HEK293T (cell line): Measurements from ENCODE around the gene TAAR6.

ENCODE experiments used
- CTCF ChIA-PET: fragments of 350-600 bp; formaldehyde crosslinking; extraction: SDS; loops from one replicate; lab custom pipeline; 2021; ENCODE audit warnings: antibody characterized with exemption, inconsistent platforms; lab: Yijun Ruan, JAX
- POLR2A ChIA-PET: fragments of 350-600 bp; formaldehyde crosslinking; extraction: SDS; loops from one replicate; lab custom pipeline; 2020; ENCODE audit warnings: antibody characterized with exemption, inconsistent platforms; lab: Yijun Ruan, JAX
- DNase-seq: peaks from one replicate; pipeline ENCODE4 v3.0.0; 2012; ENCODE audit warnings: mixed read lengths; ENCODE audit errors: extremely low spot score
- ARNT ChIP-seq: fragments of 450-650 bp; IDR thresholded peaks from 2 replicates; pipeline ENCODE4 v1.6.1; 2017; ENCODE audit warnings: mild to moderate bottlenecking
- BHLHE40 ChIP-seq: fragments of 450-650 bp; IDR thresholded peaks from 2 replicates; pipeline ENCODE4 v1.6.1; 2016; ENCODE audit warnings: mild to moderate bottlenecking, moderate library complexity, borderline replicate concordance
- CTBP1 ChIP-seq: fragments of 450-650 bp; IDR thresholded peaks from 2 replicates; pipeline ENCODE4 v1.6.1; 2016; ENCODE audit warnings: borderline replicate concordance
- ELF4 ChIP-seq: fragments of 450-650 bp; IDR thresholded peaks from 2 replicates; pipeline ENCODE4 v1.6.1; 2017; ENCODE audit warnings: antibody characterized with exemption
- FOXA1 ChIP-seq: fragments of 450-650 bp; IDR thresholded peaks from 2 replicates; pipeline ENCODE4 v1.6.1; 2016; ENCODE audit warnings: mild to moderate bottlenecking
- FOXK2 ChIP-seq: fragments of 450-650 bp; IDR thresholded peaks from 2 replicates; pipeline ENCODE4 v1.6.1; 2016; ENCODE audit warnings: mild to moderate bottlenecking
- FOXM1 ChIP-seq: fragments of 450-650 bp; IDR thresholded peaks from 2 replicates; pipeline ENCODE4 v1.6.1; 2017; ENCODE audit warnings: mild to moderate bottlenecking, borderline replicate concordance
- L3MBTL2 ChIP-seq: fragments of 450-650 bp; conservative IDR thresholded peaks from 2 replicates; pipeline ENCODE4 v1.6.1; 2016; ENCODE audit warnings: mild to moderate bottlenecking
- LEF1 ChIP-seq: fragments of 450-650 bp; IDR thresholded peaks from 2 replicates; pipeline ENCODE4 v1.6.1; 2017; ENCODE audit warnings: mild to moderate bottlenecking, borderline replicate concordance
- NFRKB ChIP-seq: fragments of 450-650 bp; IDR thresholded peaks from 2 replicates; pipeline ENCODE4 v1.6.1; 2016; ENCODE audit warnings: mild to moderate bottlenecking, moderate library complexity
- SP1 ChIP-seq: fragments of 450-650 bp; IDR thresholded peaks from 2 replicates; pipeline ENCODE4 v1.6.1; 2017
- SUZ12 ChIP-seq: fragments of 450-650 bp; IDR thresholded peaks from 2 replicates; pipeline ENCODE4 v1.6.1; 2016; ENCODE audit warnings: mild to moderate bottlenecking
- ZNF384 ChIP-seq: fragments of 450-650 bp; IDR thresholded peaks from 2 replicates; pipeline ENCODE4 v1.6.1; 2016
- TF ChIP-seq, protein P1 (sequence below): fragments of 450-650 bp; IDR thresholded peaks from 2 replicates; pipeline ENCODE4 v1.6.1; 2016

The TAAR6 gene

DNA sequence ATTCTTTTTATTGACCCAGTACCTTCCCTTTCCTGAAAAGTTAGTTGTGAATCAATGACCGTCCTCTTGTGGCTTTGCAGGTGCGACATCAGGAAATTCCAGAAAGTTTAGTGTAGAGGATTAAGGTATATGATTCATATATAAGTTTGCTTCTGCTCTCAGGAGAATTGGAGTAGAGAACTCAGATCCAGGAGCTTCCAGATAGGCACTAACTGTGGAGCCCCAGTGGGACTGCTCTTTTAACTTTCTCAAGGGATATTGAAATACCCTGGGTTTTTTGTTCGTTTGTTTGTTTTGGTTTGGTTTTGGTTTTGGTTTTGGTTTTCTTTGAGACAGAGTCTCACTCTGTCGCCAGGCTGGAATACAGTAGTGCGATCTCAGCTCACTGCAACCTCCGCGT, 44.4 kb downstream of the TAAR6 start:
- POLR2A ChIA-PET: no interaction called here
- DNase-seq: no peak
- TF ChIP-seq BHLHE40: no peak
- no peak for TF ChIP-seq NFRKB
- TF ChIP-seq SP1: no peak
- no peak for TF ChIP-seq LEF1
- TF ChIP-seq, protein P1, sequence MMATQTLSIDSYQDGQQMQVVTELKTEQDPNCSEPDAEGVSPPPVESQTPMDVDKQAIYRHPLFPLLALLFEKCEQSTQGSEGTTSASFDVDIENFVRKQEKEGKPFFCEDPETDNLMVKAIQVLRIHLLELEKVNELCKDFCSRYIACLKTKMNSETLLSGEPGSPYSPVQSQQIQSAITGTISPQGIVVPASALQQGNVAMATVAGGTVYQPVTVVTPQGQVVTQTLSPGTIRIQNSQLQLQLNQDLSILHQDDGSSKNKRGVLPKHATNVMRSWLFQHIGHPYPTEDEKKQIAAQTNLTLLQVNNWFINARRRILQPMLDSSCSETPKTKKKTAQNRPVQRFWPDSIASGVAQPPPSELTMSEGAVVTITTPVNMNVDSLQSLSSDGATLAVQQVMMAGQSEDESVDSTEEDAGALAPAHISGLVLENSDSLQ: no peak
- TF ChIP-seq ZNF384: no peak
- no peak for TF ChIP-seq SUZ12
- no peak for TF ChIP-seq FOXM1
- no peak for TF ChIP-seq L3MBTL2
- CTCF ChIA-PET: no interaction called here

DNA sequence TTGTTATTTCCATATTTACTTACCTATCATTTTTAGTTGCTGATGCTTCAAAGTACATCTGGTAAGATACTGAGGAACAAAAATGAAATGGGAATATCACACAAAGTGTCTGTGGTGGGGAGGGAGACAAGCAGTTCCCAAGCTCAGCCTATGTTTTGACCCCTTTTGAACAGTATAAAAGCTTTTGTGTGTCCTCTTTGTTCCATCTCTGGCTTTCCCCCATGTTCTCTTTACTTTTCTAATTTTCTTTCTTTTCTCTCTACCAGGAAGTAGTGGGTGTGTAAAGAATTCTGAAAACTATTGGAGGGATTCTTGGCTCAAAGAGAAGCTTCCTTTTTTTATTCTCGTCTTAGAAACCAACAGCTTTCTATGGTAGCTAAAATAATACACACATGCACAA, 46.6 kb downstream of the TAAR6 start:
- no peak for TF ChIP-seq ARNT
- TF ChIP-seq FOXK2: no peak
- TF ChIP-seq SUZ12: no peak
- no peak for TF ChIP-seq SP1
- TF ChIP-seq, protein P1: no peak
- TF ChIP-seq NFRKB: no peak
- TF ChIP-seq ZNF384: no peak
- TF ChIP-seq FOXA1: no peak
- TF ChIP-seq FOXM1: no peak
- TF ChIP-seq ELF4: no peak
- TF ChIP-seq LEF1: no peak
- TF ChIP-seq CTBP1: no peak
- no peak for DNase-seq
- CTCF ChIA-PET: no interaction called here
- POLR2A ChIA-PET: no interaction called here
